ENCODE data around the gene RAMAC.
"Not testable (repeated sequence)": the region's sequence is repeated elsewhere in the genome, so short reads cannot be mapped to it uniquely, and the experiment has no call there.

Gene RAMAC

GRCh38 chr15:83016906-83017305 is 30.9 kb downstream of the RAMAC start:
- DNase-seq: no peak

GRCh38 chr15:83018436-83018835 is 32.4 kb downstream of the RAMAC start:
- no peak for DNase-seq

- DNase-seq: no peak
Measured at GRCh38 chr15:83030021-83030420, 44.0 kb downstream of the RAMAC start.

GRCh38 chr15:83031234-83031633 is 45.2 kb downstream of the RAMAC start:
- DNase-seq: not testable (repeated sequence)

- no peak for DNase-seq
Measured at GRCh38 chr15:83036253-83036652, 50.2 kb downstream of the RAMAC start.

- DNase-seq: no peak
Measured at GRCh38 chr15:83039206-83039605, 53.2 kb downstream of the RAMAC start.
